ENCODE data around the gene TBX4. TPM values are rescaled to one million over a fixed set of nuclear protein-coding genes. Genes with fewer than 3 reads are reported as not detected.

Gene TBX4
- total RNA-seq, 1 donor from 2014 or later: not detected

GRCh38 chr17:61465550-61466237 is 13.5 kb downstream of the TBX4 start:
- DNase-seq: no peak

- no peak for DNase-seq
Observed at GRCh38 chr17:61466246-61466645, 14.0 kb downstream of the TBX4 start.

GRCh38 chr17:61467416-61468262 is 15.4 kb downstream of the TBX4 start:
- no peak for DNase-seq

GRCh38 chr17:61468263-61468907 is 16.2 kb downstream of the TBX4 start:
- DNase-seq: no peak

- no peak for DNase-seq
Observed at GRCh38 chr17:61469474-61469873, 17.3 kb downstream of the TBX4 start.

GRCh38 chr17:61469949-61470348 is 17.7 kb downstream of the TBX4 start:
- no peak for DNase-seq

- no peak for DNase-seq
Observed at GRCh38 chr17:61470530-61471136, 18.4 kb downstream of the TBX4 start.

- no peak for DNase-seq
Observed at GRCh38 chr17:61474235-61474927, 22.2 kb downstream of the TBX4 start.

GRCh38 chr17:61474934-61475333 is 22.7 kb downstream of the TBX4 start:
- DNase-seq: no peak

- DNase-seq: no peak
Observed at GRCh38 chr17:61475726-61476125, 23.5 kb downstream of the TBX4 start.

GRCh38 chr17:61476476-61477203 is 24.4 kb downstream of the TBX4 start:
- no peak for DNase-seq

GRCh38 chr17:61477204-61477834 is 25.1 kb downstream of the TBX4 start:
- DNase-seq: no peak

- no peak for DNase-seq
Observed at GRCh38 chr17:61478026-61478789, 26.0 kb downstream of the TBX4 start.

- no peak for DNase-seq
Observed at GRCh38 chr17:61478790-61479492, 26.7 kb downstream of the TBX4 start.

- no peak for DNase-seq
Observed at GRCh38 chr17:61479493-61480413, 27.5 kb downstream of the TBX4 start.

- no peak for DNase-seq
Observed at GRCh38 chr17:61480414-61480807, 28.2 kb downstream of the TBX4 start.

GRCh38 chr17:61481421-61481820 is 29.2 kb downstream of the TBX4 start:
- no peak for DNase-seq

- no peak for DNase-seq
Observed at GRCh38 chr17:61482467-61482866, 30.2 kb downstream of the TBX4 start.

GRCh38 chr17:61483778-61484116 is 31.5 kb downstream of the TBX4 start:
- no peak for DNase-seq
